ENCODE data around the gene CLINT1. TPM values are rescaled to one million over a fixed set of nuclear protein-coding genes. Genes with fewer than 3 reads are reported as not detected.

CLINT1 gene
- polyA plus RNA-seq, 3 donors = 67.4 to 100 (median 71.9) TPM

GRCh38 chr5:157740229-157740610, 118.7 kb downstream of the CLINT1 start:
- Histone ChIP-seq H3K79me2 (ENCODE audit: insufficient read depth, low read length) (no peaks in the 10 kb centered on the region), H2AFZ (ENCODE audit: insufficient read depth, low read depth, low read length, poor library complexity, severe bottlenecking) (no peak overlapping the region), H4K20me1 (ENCODE audit: insufficient read depth, low read length) (no peaks in the 10 kb centered on the region), H3K9me3 (replicated peaks in 1 of 2; ENCODE audit: control insufficient read depth in 1 of 2, insufficient read depth in 1 of 2, low read length in 2 of 2) (no peaks in the 10 kb centered on the region), H3K4me2 (replicated peaks; ENCODE audit: extremely low read depth, low read length, poor library complexity, severe bottlenecking) (no peak overlapping the region), H3K4me3 (replicated peaks in 1 of 3; ENCODE audit: low read depth in 2 of 3, low read length in 3 of 3) (no peak overlapping the region), H3K4me1 (ENCODE audit: control insufficient read depth in 1 of 2, insufficient read depth in 2 of 2, low read length in 2 of 2) (peaks cover 12 to 17% of the 10 kb centered on the region in 2 donors), H3K27ac (ENCODE audit: low read depth in 1 of 2, low read length in 2 of 2) (no peak overlapping the region), H3K27me3 (ENCODE audit: control insufficient read depth in 2 of 2, insufficient read depth in 2 of 2, low read length in 2 of 2) (no peaks in the 10 kb centered on the region), H3K9ac (ENCODE audit: insufficient read depth, low read length, poor library complexity, severe bottlenecking) (no peak overlapping the region), H3K36me3 (replicated peaks in 1 of 2; ENCODE audit: control insufficient read depth in 1 of 2, insufficient read depth in 2 of 2, low read length in 2 of 2) (peaks cover 19 to 49% of the 10 kb centered on the region in 2 donors)
- Mint-ChIP-seq H3K4me3 (no peak overlapping the region), H3K27ac (peak overlapping the region in 1 of 7 donors; percentile 43), H3K9me3 (peaks cover 0 to 2% (median 0%) of the 10 kb centered on the region in 7 donors), H3K27me3 (ENCODE audit: low read depth in 3 of 3) (peaks cover 4 to 6% (median 5%) of the 10 kb centered on the region in 3 donors), H3K4me1 (peaks cover 16% of the 10 kb centered on the region), H3K36me3 (peaks cover 37 to 43% of the 10 kb centered on the region in 2 donors)
- peak in 2 of 3 donors; percentile 10 to 16 for DNase-seq
- 50% methylated on average over 2 of the region's 3 CpGs for WGBS (ENCODE audit: insufficient coverage)
- TF ChIP-seq CTCF (IDR thresholded peaks at IDR 0.05) = peak; percentile 34
- intact Hi-C loops (cut with micrococcal nuclease) = loop anchor here (5.0 to 10.0 kb wide), 5 partner anchors 73 to 415 kb away; partner anchors contain the start of gene CLINT1 (in 1 of the 2)

GRCh38 chr5:157739388-157740228, 119.3 kb downstream of the CLINT1 start:
- no peak for TF ChIP-seq CTCF (IDR thresholded peaks at IDR 0.05)
- Mint-ChIP-seq H3K27ac (peak overlapping the region in 1 of 7 donors; percentile 5), H3K27me3 (ENCODE audit: low read depth in 3 of 3) (peaks cover 4 to 6% (median 4%) of the 10 kb centered on the region in 3 donors), H3K4me3 (no peak overlapping the region), H3K9me3 (peaks cover 0 to 2% (median 0%) of the 10 kb centered on the region in 7 donors), H3K36me3 (peaks cover 40 to 48% of the 10 kb centered on the region in 2 donors), H3K4me1 (peaks cover 11% of the 10 kb centered on the region)
- Histone ChIP-seq H3K9me3 (replicated peaks in 1 of 2; ENCODE audit: control insufficient read depth in 1 of 2, insufficient read depth in 1 of 2, low read length in 2 of 2) (no peaks in the 10 kb centered on the region), H3K27me3 (ENCODE audit: control insufficient read depth in 2 of 2, insufficient read depth in 2 of 2, low read length in 2 of 2) (no peaks in the 10 kb centered on the region), H3K79me2 (ENCODE audit: insufficient read depth, low read length) (no peaks in the 10 kb centered on the region), H3K27ac (ENCODE audit: low read depth in 1 of 2, low read length in 2 of 2) (no peak overlapping the region), H3K4me1 (ENCODE audit: control insufficient read depth in 1 of 2, insufficient read depth in 2 of 2, low read length in 2 of 2) (peaks cover 10 to 14% of the 10 kb centered on the region in 2 donors), H3K36me3 (replicated peaks in 1 of 2; ENCODE audit: control insufficient read depth in 1 of 2, insufficient read depth in 2 of 2, low read length in 2 of 2) (peaks cover 20 to 55% of the 10 kb centered on the region in 2 donors), H2AFZ (ENCODE audit: insufficient read depth, low read depth, low read length, poor library complexity, severe bottlenecking) (no peak overlapping the region), H3K4me3 (replicated peaks in 1 of 3; ENCODE audit: low read depth in 2 of 3, low read length in 3 of 3) (no peak overlapping the region), H4K20me1 (ENCODE audit: insufficient read depth, low read length) (no peaks in the 10 kb centered on the region), H3K4me2 (replicated peaks; ENCODE audit: extremely low read depth, low read length, poor library complexity, severe bottlenecking) (no peak overlapping the region), H3K9ac (ENCODE audit: insufficient read depth, low read length, poor library complexity, severe bottlenecking) (no peak overlapping the region)
- intact Hi-C loops (cut with micrococcal nuclease) = loop anchor here (5.0 to 10.0 kb wide), 5 partner anchors 72 to 415 kb away; partner anchors contain the start of gene CLINT1 (in 1 of the 2)
- 87% methylated on average over 5 of the region's 12 CpGs for whole genome bisulfite sequencing (ENCODE audit: insufficient coverage)
- DNase-seq = no peak

Data from CD14-positive monocyte (primary cell).